T-helper 2 cell treated with Interferon-gamma antibody and Interleukin-4, amounts not matched to agents 5 μg/mL and 100 μg/mL, for 36 hours (primary cell): Measurements from ENCODE around the gene TENM4.

Experiments
- DNase-seq: peaks from one replicate; pipeline ENCODE4 v3.0.0; 2021; ENCODE audit warnings: low spot score
- H3K27ac Mint-ChIP-seq: one replicate; pipeline ENCODE4 v1.8.0; 2021; ENCODE audit warnings: mild to moderate bottlenecking, mixed read lengths
- H3K27me3 Mint-ChIP-seq: one replicate; pipeline ENCODE4 v1.8.0; 2021; ENCODE audit warnings: low read depth, mixed read lengths
- H3K36me3 Mint-ChIP-seq: one replicate; pipeline ENCODE4 v1.8.0; 2021; ENCODE audit warnings: low read depth, mixed read lengths
- H3K4me1 Mint-ChIP-seq: one replicate; pipeline ENCODE4 v1.8.0; 2021; ENCODE audit warnings: low read depth, mixed read lengths
- H3K4me3 Mint-ChIP-seq: one replicate; pipeline ENCODE4 v1.8.0; 2022; ENCODE audit warnings: mild to moderate bottlenecking, moderate library complexity, mixed read lengths
- H3K9me3 Mint-ChIP-seq: one replicate; pipeline ENCODE4 v1.8.0; 2021; ENCODE audit warnings: mixed read lengths

The TENM4 gene

DNA sequence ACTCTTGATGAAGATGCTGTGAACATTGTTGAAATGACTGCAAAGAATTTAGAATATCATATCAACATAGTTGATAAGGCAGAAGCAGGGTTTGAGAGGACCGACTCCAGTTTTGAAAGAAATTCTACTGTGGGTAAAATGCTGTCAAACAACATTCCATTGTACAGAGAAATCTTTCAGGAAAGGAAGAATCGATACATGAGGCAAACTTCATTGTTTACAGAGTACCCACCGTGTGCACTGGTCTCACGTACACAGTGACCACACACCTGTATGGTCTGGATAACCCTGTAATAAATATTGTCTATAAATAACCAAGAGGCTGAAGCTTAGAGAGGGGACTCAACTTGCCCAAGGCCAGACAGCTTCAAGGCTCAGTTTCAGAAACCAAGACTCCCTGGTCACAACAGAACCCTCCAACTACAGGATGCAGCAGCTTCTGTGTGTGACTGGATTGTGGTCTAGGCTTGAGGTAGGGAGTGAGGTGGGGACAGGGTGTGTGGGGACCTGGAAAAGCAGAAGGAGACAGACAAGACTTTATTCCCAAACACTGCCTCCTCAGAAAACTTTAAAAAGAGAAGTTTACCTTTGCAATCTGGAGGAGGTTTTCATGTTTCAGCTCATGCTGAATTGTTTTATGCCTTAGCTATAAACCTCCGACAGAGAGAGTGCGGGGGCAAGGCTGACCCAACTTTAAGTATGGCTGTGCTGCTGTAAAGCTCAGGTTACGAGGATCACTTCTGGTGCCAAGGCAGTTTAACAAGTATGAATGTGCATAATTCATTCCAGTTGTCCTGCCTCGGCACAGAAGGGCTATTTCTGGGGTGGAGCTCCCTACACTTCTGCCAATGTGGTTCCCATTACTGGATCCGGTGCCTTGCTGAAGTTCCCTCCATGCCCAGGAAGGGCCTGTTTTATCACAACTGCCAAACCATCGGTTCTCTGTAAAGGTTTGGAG is 493.6 kb downstream of the TENM4 start:
- no peaks in the 10 kb centered on the region for H3K9me3 Mint-ChIP-seq
- no peaks in the 10 kb centered on the region for H3K36me3 Mint-ChIP-seq
- H3K27me3 Mint-ChIP-seq: peaks cover 5% of the 10 kb centered on the region
- no peaks in the 10 kb centered on the region for H3K4me1 Mint-ChIP-seq
- no peak overlapping the region for H3K4me3 Mint-ChIP-seq
- DNase-seq: no peak
- no peak overlapping the region for H3K27ac Mint-ChIP-seq

DNA sequence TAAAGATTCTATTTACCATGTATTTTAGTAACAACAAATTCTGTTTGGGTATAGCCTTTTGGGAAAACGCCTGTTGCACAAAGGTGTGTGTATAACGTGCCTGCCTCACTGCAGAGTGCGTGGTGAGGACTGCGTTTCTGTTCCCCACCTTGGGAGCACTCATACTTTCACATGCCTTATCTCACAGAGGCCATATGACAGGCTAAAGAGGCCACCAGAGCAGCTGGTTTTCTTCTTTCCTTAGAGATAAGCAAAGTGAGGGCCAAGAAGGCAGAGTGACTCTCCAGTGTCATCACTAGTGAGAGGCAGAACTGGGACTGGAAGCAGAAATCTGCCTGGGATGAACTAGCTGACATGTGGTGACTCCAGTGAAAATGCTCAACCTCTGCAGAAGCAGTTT is 497.0 kb downstream of the TENM4 start:
- Mint-ChIP-seq H3K9me3 (no peaks in the 10 kb centered on the region), H3K4me1 (no peaks in the 10 kb centered on the region), H3K27ac (no peak overlapping the region), H3K27me3 (peaks cover 4% of the 10 kb centered on the region), H3K4me3 (no peak overlapping the region), H3K36me3 (no peaks in the 10 kb centered on the region)
- DNase-seq: no peak

DNA sequence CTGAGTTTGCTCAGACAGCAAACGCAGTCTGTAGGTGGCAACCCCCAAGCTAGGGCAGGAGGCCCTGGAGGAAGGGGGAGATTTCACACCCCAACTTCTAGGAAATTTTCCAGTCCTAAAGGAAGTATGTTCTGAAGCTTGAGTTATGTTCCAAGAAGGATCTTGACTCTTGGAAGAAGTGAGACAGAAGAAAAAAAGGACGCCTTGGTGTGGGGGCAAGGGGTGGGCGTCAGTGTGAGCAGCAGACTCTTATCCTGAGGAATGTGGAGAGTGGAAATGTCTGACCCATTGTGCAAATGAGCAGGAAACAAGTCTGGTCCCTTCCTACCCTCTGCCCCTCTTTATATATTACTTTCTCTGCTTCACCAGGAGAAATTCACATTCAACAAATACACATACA is 497.7 kb downstream of the TENM4 start:
- no peak for DNase-seq
- H3K27me3 Mint-ChIP-seq: peaks cover 4% of the 10 kb centered on the region
- H3K36me3 Mint-ChIP-seq: no peaks in the 10 kb centered on the region
- no peak overlapping the region for H3K4me3 Mint-ChIP-seq
- H3K9me3 Mint-ChIP-seq: no peaks in the 10 kb centered on the region
- H3K4me1 Mint-ChIP-seq: no peaks in the 10 kb centered on the region
- no peak overlapping the region for H3K27ac Mint-ChIP-seq

DNA sequence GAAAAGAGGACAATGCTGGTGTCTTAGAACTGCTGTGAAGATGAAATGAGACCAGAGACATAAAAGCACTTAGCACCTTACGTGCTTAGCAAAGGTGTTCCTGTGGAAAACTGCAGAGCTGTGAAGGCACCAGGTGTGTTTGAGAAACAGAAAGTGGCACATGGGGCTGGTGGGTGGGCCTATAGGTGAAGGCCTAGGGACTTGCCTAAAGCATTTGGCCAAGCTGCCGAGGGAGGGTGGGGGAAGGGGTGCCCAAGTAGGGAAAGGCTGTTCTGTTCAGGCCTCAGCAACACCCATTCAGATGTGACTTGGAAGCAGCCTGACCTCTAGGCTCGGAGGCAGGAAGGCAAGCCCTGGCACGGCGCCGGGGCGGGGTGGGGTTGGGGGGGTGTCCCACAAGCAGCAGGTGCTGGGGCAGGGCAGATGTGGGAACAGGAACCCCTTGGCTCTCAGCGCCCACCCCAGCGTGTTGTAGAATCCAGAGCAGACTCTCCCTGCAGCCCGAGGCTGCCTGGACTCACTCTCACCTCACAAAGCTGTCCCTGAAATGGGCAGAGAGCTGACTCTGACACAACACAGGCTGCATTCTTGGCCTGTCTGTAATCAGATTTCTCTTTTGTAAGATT is 499.5 kb downstream of the TENM4 start:
- H3K36me3 Mint-ChIP-seq: no peaks in the 10 kb centered on the region
- no peak overlapping the region for H3K4me3 Mint-ChIP-seq
- H3K9me3 Mint-ChIP-seq: no peaks in the 10 kb centered on the region
- no peak overlapping the region for H3K27ac Mint-ChIP-seq
- peaks cover 2% of the 10 kb centered on the region for H3K27me3 Mint-ChIP-seq
- H3K4me1 Mint-ChIP-seq: no peaks in the 10 kb centered on the region
- DNase-seq: no peak

DNA sequence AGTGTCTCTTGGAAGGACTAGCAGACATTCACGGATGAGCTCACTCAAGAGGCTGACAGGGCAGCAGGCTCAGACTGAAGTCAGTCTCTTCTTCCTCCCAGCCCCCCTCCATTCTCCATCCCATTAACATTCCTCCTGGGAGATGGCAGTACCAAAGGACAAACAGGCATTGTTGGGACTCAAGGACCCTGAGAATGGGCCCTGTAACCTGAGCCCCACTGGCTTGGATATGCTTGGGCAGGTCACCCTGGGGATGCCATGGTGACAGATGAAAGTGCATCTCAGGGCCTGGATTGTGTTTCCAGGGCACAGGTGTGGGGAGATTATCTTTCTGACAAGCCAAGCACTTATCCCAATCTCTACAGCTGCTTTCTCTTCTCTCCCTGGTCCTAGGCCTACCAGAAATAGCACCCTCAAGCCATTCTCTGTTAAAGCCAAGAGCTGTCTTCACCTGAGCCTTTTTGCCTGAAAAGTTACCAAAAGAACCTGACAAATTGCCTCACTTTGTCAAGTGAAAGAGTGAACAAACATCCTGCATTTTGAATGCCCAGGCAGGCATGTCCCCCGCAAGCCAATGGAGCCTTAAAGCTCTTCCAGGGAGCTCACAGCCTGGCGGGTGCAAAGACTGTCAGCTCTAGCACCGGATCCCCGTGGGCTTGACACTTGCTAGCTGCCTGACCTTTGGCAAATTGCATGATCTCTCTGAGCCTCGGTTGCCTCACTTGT is 500.2 kb downstream of the TENM4 start:
- no peak overlapping the region for H3K27ac Mint-ChIP-seq
- H3K9me3 Mint-ChIP-seq: no peaks in the 10 kb centered on the region
- no peak overlapping the region for H3K4me3 Mint-ChIP-seq
- H3K27me3 Mint-ChIP-seq: peaks cover 2% of the 10 kb centered on the region
- no peaks in the 10 kb centered on the region for H3K36me3 Mint-ChIP-seq
- no peak for DNase-seq
- no peaks in the 10 kb centered on the region for H3K4me1 Mint-ChIP-seq

DNA sequence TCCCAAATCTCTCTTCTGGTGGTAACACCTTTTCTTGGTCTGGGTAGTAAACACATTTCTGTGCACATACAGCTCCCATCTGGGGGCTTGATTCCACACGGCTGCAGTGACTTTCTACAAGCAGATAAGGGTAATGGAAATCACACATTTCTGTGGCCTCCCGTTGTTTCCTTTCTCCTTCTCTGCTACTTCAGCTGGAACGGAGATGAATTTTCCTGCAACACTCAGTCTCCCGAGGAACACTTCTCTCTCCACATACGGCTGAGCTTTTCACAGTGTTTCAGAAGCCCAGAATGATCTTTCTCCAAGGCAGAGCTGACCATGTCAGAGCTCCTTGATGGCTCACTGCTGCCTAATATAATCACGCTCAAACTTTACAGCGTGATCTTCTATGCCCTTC is 501.9 kb downstream of the TENM4 start:
- Mint-ChIP-seq H3K4me1 (no peaks in the 10 kb centered on the region), H3K27me3 (peaks cover 2% of the 10 kb centered on the region), H3K27ac (no peak overlapping the region), H3K36me3 (no peaks in the 10 kb centered on the region), H3K9me3 (no peaks in the 10 kb centered on the region), H3K4me3 (no peak overlapping the region)
- DNase-seq: no peak

DNA sequence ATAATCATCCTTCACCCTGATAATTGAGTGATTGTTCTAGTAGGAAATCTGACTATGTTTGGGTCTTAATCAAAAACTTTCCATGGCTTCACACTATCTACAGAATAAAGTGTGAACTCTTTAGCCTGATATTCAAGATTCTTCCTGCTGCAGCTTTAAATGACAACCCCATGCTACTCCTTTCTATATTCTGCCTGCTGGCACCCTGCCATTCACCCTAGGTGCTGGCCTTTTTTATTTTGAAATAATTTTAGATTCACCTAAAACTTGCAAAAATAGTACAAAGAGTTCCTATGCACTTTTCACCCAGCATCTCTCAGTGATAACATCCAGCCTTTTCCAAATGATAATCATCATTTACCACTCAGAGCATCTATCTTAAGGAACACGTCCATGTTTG is 502.8 kb downstream of the TENM4 start:
- Mint-ChIP-seq H3K9me3 (no peaks in the 10 kb centered on the region), H3K4me3 (no peak overlapping the region), H3K36me3 (no peaks in the 10 kb centered on the region), H3K27me3 (peaks cover 2% of the 10 kb centered on the region), H3K27ac (no peak overlapping the region), H3K4me1 (no peaks in the 10 kb centered on the region)
- DNase-seq: no peak

DNA sequence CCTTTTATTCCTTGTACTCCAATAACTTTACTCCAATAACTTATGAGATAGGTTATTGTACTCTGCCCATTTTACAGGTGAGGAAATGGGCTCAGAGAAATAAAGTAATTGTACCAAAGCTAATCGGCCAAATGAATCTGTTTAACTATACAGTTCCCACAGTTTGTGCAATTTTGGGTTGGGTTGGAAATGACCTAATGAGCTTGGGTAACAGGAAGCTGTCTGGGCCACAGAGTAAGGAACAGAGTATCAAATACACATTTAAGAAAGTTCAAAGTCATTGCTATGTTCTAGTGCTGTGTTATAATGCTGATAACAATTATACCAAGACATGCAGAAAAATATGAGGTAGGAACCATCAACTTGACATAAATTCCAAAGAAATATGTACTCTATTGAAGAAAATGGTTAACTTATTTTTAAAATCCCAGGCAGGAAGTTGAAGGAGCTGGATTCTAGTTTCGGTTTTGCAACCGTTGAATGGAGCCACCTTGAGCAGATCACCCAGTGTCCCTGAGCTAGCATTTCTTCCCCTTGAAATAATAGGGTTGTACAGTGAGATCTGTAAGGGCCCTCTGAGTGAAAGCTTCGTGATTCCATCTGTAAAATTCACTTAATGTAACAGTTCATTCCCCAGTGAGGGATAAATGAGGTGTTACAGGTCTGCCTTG is 505.3 kb downstream of the TENM4 start:
- Mint-ChIP-seq H3K4me1 (no peaks in the 10 kb centered on the region), H3K4me3 (no peak overlapping the region), H3K36me3 (no peaks in the 10 kb centered on the region), H3K9me3 (no peaks in the 10 kb centered on the region), H3K27me3 (peaks cover 2% of the 10 kb centered on the region), H3K27ac (no peak overlapping the region)
- no peak for DNase-seq

DNA sequence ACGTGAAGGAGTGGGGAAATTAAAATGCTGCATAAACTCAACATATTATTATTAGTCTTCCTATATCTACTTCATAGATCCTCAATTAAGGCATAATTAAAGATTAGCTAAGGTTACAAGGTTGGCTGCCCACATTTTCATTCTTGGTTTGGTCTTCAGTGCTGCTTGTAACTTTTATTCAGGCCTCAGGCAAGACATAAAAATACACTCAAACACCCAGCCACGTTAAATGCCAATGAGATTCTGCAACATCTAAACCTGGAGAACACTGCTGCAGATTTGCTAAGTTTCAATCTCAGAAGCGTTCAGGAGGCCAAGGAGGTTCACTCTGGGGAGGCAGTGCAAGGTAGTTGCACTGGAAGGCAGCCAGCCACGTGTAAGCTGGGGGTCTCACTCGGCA is 507.5 kb downstream of the TENM4 start:
- no peaks in the 10 kb centered on the region for H3K36me3 Mint-ChIP-seq
- H3K27me3 Mint-ChIP-seq: peaks cover 4% of the 10 kb centered on the region
- H3K4me1 Mint-ChIP-seq: no peaks in the 10 kb centered on the region
- no peaks in the 10 kb centered on the region for H3K9me3 Mint-ChIP-seq
- no peak overlapping the region for H3K4me3 Mint-ChIP-seq
- DNase-seq: no peak
- no peak overlapping the region for H3K27ac Mint-ChIP-seq

DNA sequence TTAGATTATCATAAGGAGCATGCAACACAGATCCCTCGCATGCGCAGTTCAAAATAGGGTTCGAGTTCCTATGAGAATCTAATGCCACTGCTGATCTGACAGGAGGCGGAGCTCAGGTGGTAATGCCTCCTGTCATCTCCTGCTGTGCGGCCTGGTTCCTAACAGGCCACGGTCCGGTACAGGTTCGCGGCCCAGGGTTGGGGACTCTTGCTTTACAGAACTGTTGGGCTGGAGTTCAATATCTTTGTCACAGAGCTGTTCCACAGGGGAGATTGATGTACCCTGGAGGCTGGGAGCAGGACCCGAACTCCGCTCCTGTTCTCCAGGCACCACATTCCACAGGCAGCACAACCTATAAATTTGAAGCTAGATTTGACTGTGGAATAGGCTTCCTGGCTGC is 508.1 kb downstream of the TENM4 start:
- Mint-ChIP-seq H3K36me3 (no peaks in the 10 kb centered on the region), H3K27ac (no peak overlapping the region), H3K9me3 (no peaks in the 10 kb centered on the region), H3K4me1 (no peaks in the 10 kb centered on the region), H3K27me3 (peaks cover 4% of the 10 kb centered on the region), H3K4me3 (no peak overlapping the region)
- DNase-seq: no peak

DNA sequence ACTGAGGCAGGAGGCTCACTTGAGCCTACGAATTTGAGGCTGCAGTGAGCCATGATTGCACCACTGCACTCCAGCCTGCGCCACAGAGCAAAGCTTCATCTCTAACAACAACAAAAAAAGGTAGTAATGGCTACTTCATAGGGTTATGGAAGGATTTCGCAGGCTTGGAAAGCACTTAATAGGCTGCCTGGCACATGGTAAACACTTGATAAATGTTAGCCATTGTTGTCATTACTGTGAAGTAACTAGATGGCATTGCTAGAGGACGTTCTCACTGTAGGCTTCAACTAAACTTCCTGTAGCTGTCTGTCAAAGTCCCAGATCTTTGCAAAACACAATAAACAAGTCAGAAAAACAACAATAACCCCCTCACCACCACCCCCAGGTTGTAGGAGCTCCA is 508.9 kb downstream of the TENM4 start:
- no peaks in the 10 kb centered on the region for H3K9me3 Mint-ChIP-seq
- no peak overlapping the region for H3K27ac Mint-ChIP-seq
- DNase-seq: no peak
- no peaks in the 10 kb centered on the region for H3K36me3 Mint-ChIP-seq
- H3K27me3 Mint-ChIP-seq: peaks cover 4% of the 10 kb centered on the region
- no peak overlapping the region for H3K4me3 Mint-ChIP-seq
- no peaks in the 10 kb centered on the region for H3K4me1 Mint-ChIP-seq

DNA sequence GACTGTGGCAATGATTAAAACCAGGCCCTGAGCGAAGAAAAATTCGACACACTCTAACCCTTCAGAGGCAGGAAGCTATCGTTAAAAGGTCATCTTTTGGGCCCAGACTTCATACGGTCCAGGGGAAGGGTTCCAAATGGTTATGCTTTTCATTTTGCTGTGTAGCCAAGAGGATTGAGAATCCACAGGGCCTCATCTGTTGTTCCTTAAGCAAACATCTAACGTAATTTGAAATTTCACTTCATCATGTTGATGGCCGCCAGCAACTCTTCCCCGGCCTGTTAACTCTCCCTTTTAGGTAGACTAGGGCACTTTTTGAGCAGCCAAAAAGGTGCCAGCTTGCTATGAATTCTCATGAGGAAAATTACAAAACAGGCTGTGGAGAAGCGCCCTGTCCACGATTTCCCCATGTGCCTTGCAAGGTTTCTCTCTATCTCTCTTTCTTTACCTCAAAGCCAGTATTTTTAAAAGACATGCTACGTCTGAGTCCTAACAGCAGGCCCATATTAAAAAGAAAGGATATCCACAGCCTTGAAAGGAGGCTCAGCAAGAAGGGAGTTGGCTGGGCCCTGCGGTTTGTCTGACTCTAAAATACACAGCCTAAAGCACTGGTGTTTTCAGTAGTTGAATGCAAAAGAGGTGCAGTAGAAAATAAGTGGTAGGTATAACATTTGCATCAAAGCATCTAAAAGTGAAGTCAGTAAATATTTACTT is 509.9 kb downstream of the TENM4 start:
- H3K27ac Mint-ChIP-seq: no peak overlapping the region
- DNase-seq: no peak
- no peaks in the 10 kb centered on the region for H3K36me3 Mint-ChIP-seq
- H3K27me3 Mint-ChIP-seq: peaks cover 4% of the 10 kb centered on the region
- H3K9me3 Mint-ChIP-seq: no peaks in the 10 kb centered on the region
- H3K4me1 Mint-ChIP-seq: no peaks in the 10 kb centered on the region
- no peak overlapping the region for H3K4me3 Mint-ChIP-seq

DNA sequence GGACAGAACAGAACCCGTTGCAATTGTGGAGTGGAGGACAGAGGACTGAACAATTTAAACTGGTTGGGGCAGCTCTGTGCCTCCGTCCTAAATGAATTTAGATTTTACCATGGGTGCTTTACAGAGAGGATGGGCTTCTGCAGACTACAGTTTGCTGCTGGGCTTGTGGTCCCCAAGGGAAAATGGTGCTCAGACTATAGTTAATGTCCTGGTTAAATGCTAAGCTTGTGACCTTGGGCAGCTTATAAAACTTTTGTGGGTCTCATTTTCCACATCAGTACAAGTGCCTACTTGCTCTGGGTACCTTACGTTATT is 511.0 kb downstream of the TENM4 start:
- H3K4me3 Mint-ChIP-seq: no peak overlapping the region
- H3K4me1 Mint-ChIP-seq: no peaks in the 10 kb centered on the region
- no peak for DNase-seq
- H3K27ac Mint-ChIP-seq: no peak overlapping the region
- H3K27me3 Mint-ChIP-seq: peaks cover 6% of the 10 kb centered on the region
- no peaks in the 10 kb centered on the region for H3K9me3 Mint-ChIP-seq
- no peaks in the 10 kb centered on the region for H3K36me3 Mint-ChIP-seq
